ENCODE measurements around the gene IL11.

Gene IL11

DNA sequence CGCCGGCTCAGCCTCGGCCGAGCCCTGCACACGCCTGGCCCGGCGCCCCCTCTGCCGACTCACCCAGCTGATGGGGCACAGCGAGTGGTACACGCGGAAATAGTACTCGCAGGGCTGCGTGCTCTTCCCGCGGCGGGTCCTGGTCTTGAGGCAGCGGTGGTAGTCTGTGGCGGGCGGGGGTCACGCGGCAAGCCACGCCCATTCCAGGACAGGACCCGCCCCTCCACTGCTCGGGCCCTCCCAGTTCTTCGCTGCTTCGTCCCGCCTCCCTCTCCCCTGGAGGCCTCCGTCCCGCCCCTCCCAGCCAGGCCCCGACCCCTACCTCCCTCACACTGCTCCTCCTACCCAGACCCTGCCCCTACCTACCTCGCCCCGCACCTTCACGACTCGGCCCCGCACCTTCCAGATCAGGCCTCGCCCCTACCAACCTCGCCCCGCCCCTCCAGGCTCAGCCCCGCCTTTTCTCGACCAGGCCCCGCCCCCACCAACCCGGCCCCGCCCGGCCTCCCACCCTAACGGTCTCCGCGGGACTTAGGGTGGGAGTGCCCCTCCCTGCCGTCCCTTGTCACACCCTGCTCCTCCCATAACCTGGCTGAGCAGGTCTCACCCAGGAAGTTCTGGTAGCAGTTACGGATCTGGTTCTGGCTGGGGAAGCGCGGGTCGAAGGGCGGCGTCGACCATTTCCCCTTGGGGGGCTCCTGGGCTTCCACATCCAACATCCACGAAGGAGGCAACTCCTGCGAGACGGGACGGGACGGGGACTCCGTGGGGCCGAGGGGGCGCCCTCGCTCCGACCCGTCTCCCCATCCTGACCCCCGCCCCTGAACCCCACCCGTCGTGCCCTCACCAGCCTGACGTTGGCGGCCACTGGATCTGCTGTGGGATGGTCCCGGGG, 16.2 kb downstream of the IL11 start:
- in situ Hi-C loops (cut with MboI; ENCODE audit: low sequenced_read_pairs): no loop called here

DNA sequence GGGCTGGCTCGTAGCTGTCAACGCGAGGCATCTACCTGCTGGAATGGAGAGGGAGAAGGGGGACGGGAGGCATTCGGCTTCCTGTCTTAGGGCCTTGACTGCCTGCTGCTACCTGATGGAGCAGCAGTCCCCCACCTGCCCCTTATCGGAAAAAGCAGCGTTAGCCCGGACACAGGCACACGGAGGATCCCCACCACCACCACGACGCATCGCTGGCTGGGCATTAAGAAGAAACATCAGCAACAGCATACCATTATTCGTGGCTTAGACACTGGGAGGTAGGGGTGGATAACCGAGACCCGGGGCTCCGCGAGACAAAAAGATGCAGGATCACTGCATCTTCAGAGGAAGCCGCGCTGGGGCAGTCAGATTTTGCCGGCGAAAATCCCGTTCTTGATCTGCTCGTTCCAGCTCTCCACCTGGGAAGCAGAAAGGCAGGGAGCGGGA, 16.9 kb downstream of the IL11 start:
- in situ Hi-C loops (cut with MboI; ENCODE audit: low sequenced_read_pairs): no loop called here

DNA sequence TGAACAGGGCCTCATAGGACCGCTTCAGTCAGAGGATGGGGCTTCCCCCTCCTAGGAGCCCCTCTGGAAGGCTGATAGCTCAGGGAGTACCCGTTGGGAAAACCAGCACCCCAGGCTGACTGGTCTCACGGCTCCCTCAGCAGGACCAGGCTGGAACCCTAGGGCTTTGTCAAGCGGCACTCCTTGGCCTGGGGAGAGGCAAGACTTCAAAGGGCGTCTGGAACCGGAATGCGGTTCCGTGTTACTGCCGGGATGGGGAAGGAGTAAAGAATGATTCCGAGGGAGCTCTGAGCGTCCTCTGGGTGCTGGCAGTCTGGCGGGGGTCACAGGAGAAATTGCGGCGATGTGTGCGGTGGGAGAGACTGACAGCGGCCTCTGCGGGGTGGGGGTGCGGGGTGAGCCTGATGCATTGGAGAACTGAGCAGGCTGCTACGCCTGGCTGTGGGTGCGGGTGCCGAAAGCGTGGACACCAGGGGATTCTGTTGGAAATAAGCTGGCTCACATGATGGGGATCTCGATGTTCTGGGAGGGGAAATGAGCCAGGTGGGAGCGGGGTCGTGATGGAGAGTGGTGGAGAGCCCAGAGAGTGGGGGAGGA, 17.6 kb downstream of the IL11 start:
- in situ Hi-C loops (cut with MboI; ENCODE audit: low sequenced_read_pairs): no loop called here

DNA sequence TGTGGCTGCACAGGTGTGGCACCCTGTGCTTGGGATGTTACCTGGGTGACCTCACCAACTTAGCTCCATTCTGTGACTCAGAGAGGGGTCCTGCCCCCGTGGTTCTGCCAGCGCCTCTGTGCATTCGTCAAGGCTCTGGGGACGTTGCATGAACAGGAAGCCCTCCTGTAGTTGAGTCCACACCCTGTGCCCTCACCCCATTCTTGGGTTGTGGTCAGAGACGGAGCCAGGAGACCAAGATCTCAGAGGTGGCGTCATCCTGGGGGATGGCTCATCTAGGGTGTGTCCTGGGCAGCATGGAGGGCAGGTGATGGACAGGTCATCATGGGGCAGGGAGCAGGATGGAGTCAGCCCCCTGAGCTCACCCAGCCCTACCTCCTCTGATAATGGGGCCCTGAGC, 18.2 kb downstream of the IL11 start:
- in situ Hi-C loops (cut with MboI; ENCODE audit: low sequenced_read_pairs): no loop called here

DNA sequence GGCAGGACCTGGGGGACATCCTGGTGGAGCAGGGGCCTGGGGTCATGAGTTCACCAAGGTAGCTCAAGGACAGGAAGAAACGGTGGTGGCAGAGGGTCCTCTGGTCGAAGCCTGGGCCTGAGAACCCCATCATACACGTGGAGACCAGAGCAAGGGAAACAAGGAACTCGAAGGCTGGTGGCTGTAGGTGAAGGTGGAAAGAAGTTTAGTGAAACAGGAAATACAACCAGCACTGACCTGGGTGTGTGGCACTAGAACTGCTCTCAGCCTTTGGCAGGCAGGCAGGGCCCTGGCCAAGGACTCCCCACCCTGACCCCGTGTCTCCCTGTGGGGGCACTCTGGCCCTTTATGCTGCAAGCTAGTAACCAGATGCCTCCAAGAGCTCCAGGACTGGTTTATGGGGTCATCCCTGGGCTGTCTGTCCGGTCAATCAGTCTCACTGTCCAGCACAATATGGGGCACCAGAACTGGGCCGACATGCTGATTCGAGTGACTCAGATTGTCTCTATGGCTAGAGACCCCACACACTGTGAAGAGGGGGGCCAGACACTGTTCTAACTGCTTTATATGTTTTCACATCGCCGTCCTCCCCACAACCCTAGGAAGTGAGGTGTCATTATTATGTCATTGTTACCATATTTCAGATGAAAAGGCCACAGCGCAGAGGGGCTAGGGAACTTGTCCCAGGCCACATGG, 19.5 kb downstream of the IL11 start:
- in situ Hi-C loops (cut with MboI; ENCODE audit: low sequenced_read_pairs): no loop called here

DNA sequence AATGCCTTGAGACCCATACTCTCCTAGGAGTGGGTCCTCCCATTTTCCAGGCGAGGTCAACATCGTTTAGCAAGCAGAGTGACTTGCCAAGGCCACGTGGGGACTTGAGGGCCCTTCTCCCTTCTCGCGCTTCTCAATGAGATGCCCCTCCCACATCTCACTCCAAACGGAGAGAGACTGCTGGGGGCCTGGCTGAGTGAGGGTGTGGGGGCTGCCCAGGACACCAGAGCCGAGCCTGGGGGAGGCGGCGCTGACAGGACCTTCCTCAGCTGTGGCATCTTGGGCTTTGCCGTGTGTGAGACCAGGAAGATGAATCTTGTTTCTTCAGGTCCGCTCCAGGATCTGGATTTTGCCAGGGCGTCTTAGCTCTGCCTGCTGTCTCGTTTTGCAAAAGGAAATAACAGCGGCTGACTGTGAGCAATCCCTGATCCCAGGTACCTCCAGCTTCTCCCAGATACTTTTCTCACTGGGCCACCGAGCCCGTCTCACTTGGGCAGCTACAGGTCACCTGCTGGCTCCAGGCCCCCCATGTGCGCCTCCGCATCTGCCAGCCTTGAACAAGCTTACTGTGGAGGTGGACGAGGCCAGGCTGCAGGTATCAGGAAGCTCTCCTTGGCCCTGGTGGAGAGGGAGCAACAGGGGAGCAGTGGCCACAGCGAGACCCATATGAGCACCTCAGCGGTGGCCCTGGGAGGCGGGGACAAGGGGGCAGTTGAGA, 21.8 kb downstream of the IL11 start:
- in situ Hi-C loops (cut with MboI; ENCODE audit: low sequenced_read_pairs): no loop called here

DNA sequence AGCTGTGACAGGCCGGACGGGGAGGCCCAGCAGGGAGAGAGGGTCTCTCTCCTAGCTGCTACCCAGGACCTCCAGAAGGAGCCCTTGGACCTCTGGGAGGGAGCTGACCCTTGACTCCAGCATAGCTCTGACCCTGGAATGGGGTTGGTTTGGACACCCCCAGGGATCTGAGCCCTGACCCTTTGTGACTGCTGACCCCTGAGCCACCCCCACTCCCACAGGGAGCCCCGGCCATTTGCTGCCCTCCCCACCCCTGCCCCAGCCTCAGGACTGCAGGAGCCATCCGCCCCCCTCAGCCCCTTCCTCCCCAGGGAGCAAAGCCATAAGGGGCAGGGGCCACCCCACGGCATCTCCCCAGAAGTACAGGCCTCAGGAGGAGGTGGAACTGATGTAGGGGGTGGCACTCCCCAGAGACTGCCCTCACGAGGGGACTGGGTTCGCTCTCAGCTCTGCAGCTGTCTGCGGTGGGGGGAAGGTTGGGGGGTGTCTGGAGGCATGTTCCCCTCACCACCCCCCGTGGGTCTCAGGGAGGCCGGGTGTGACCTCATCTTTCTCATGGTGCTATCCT, 22.7 kb downstream of the IL11 start:
- in situ Hi-C loops (cut with MboI; ENCODE audit: low sequenced_read_pairs): no loop called here

DNA sequence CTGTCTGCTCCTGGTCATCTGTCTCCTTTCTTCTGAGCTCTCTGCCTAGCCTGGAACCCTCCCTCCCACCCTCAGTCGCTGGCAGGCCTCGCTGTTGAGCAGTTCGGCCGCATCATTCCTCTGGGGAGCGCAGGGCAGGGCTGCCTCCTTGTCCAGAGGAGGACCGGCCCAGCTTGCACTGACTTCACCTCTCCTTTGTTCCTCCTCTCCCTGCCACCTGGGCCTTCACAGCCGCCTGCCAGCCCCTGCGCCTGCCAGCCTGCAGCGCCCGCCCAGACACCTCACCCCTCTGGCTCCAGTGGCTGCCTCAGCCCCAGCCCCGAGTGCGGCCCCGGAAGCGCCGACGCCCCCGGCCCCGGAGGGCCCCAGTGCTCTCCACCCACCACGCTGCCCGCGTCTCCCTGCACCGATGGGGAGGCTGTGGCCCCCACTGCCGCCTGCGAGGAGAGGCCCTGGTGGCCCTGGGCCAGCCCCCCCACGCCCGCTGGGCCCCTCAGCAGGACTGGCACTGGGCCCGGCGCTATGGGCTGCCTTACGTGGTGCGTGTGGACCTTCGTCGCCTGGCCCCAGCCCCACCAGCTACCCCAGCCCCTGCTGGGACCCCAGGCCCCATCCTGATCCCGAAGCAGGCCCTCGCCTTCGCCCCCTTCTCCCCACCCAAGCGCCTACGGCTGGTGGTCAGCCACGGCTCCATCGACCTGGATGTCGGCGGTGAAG, 23.4 kb downstream of the IL11 start:
- in situ Hi-C loops (cut with MboI; ENCODE audit: low sequenced_read_pairs): no loop called here

DNA sequence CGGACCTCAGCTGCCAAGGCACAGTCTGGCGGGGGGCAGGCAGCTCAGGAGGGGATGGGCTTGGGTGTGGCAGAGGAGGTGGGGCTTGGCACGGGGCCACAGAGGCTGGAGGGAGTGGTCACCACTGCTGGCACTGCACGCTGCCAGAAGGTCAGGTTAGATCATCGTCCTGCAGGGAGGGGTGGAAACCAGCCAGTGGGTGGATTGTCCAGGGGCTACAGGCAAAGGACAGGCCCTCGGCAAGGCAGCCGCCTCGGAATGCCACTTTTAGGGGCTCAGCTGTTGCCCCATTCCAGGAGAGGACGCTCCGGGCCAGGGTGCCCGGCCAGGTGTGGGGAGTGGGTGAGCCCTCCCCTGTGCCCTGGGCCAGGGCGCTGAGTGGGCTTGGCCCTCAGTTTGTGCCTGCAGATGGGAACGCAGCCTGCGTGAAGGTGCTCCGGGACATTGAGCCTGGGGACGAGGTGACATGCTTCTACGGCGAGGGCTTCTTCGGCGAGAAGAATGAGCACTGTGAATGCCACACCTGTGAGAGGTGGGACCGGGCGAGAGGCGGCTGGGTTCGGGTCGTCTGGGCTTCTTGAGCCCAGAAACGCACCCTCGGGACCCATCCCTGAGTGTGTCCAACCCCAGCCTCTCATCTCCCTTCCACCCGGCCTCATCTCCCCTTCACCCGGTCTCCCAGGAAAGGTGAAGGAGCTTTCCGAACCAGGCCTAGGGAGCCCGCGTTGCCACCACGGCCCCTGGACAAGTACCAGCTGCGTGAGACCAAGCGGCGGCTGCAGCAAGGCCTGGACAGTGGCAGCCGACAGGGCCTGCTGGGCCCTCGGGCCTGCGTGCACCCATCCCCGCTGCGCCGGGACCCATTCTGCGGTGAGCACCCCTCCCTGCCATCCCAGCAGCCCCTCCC, 24.2 kb downstream of the IL11 start:
- in situ Hi-C loops (cut with MboI; ENCODE audit: low sequenced_read_pairs): no loop called here

DNA sequence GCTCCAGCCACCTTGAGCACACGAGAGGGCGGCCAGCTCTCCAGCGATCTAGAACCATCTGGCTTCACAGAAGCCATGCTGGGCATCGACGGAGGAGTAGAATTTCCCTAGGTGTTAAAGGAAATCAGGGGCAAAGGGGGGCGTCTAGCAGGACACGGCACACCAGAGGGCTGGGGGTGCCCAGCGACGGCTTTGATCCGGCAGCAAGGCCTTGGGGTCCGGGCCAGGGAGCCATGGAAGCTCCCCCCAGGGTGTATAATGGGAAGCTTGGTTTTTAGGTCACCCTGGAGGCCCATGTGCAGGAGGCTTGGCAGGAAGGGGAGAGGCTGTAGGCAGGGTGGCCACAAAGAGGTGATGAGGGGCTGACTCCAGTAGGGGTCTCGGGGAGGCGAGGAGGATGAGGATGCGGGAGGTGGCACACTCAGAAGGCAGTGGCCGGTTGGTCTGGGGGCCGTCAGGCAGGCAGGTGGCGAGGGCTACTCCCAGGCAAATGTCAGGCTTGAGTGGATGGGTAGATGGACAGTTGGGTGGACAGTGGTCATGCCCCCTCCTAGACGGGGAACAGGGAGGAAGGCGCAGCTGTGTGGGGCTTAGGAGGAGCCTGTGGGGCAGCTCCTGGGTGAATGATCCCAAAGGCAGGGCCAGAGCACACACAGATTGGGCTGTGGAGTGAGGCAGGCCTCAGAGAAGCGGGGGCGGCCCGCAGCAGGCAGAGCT, 25.0 kb downstream of the IL11 start:
- in situ Hi-C loops (cut with MboI; ENCODE audit: low sequenced_read_pairs): no loop called here

DNA sequence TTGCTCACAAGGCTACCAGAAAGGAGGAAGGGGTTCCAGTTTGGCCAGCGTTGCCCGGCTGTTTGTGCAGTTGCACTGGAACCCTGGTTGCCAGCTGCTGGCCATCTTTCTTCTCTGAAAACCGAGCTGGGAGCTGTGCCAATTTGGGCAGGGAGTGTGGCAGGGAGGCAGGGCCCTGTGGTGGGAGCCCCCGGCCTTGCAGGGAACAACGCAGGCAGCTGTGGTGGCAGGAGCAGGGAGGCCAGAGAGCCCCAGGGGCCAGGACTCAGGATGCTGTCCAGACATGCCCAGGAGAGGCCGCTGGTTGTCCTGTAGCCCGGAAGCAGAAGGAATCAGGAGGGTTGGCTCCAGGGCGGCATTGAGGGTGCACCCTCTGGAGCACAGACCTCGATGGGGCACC, 25.8 kb downstream of the IL11 start:
- in situ Hi-C loops (cut with MboI; ENCODE audit: low sequenced_read_pairs): no loop called here

DNA sequence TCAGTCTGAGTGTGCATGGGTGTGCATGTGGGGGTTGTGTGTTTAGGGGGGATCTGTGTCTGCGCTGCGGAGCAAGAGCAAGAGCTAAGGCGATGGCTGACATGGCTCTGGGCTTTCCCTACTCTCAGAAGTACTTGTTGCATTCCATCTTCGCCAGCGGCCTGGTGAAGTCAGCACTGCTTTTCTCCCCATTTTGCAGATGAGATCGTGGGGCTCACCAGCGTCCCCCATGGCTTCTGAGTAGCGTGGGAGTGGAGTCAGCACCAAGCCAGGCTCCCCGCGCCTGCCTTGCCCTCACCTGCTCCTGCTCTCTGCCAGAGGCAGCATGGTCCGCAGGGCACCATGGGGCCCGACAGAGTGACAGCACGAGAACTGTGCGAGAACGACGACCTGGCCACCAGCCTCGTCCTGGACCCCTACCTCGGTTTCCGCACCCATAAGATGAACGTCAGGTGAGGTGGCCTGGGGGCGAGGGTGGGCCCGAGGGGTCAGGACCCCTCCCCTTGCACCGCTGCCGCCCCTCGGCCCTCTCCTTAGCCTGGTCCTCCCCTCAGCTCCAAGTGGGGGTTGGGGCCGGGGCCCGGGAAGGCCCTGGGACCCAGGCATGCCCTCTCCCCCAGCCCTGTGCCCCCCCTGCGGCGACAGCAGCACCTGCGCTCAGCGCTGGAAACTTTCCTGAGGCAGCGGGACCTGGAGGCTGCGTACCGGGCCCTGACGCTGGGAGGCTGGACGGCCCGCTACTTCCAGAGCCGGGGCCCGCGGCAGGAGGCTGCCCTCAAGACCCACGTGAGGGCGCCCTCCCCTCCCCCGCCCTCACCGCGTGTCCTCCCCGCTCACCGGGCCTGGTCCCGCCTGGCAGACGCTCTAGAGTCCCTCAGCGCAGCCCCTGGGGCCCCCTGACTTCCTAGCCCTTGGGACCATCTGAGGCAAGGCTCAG, 28.4 kb downstream of the IL11 start:
- in situ Hi-C loops (cut with MboI; ENCODE audit: low sequenced_read_pairs): no loop called here

DNA sequence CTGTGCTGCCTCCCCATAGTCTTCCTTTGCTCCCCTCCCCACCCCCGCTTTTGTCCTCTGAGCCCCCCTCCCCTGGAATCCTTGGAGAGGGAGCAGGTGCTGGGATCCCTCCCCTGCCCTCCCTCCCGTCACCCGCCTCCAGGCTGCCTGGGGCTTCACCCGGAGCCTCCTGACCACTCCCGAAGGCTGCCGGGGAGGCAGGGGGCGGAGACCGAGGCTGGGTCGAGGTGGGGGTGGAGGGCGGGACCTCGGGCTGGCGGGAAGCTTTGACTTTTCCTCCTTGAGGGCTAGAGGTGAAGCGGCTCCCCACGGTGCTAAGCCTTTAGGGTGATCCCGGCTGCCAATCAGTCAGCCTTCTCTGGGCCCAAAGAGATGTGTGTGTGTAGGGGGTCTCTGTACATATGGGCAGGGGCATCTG, 29.1 kb downstream of the IL11 start:
- in situ Hi-C loops (cut with MboI; ENCODE audit: low sequenced_read_pairs): no loop called here

DNA sequence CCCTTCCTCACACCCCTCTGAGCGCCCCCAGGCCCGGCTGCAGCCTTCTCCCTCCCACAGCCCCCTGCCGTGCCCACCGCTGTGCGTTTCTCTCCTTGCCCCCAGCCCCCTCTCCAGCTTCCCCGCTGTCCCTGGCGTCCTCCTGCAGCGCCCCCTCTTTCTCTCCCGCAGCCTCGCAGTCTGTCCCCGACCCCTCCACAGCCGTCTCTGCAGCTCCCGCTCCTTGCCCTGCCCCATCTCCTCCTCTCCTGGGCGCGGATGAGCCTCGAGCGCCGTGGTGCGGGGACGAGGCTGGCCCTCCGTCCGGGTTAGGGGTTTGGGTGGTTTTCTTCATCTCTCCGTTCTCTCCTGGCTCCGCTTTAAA, 29.5 kb downstream of the IL11 start:
- in situ Hi-C loops (cut with MboI; ENCODE audit: low sequenced_read_pairs): no loop called here

DNA sequence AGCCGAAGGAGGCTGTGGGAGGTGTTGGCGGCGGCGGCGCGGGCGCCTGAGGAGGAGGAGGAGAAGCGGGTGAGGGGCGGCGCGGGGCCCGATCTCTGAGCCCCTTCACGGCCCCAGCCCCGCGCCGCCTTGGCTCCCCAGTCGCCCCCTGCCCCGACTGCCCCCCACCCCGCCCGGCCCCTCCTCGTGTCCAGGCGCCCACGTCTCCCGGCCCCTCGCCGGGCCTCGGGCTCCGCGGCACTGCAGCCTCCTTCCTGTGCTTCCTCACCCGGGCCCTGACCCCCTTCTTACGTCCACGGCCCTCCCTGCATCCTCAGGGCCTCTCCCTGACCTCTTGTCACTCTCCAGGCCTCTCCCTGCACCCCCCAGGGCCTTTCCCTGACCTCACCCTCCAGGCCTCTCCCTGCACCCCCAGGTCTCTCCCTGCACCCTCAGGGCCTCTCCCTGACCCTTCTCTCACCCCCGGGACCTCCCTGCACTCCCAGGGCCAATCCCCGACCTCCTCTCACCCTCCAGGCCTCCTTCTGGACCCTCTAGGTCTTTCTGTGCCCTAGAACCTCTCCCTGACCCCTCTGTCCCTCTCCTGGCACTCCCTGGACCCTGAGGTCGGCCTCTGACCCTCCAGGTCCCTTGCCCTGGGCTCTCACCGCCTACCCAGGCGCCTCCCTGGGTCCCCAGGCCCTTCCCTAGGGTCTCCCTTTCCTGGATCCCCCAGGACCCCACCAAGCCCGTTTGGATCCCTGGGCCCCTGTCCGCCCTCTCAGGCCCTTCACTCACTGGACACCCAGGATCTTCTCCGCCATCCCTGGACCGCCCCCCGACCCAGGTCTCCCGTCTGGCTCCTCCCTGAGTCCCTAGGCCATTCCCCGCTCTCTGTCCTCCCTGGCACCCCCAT, 30.1 kb downstream of the IL11 start:
- in situ Hi-C loops (cut with MboI; ENCODE audit: low sequenced_read_pairs): no loop called here

DNA sequence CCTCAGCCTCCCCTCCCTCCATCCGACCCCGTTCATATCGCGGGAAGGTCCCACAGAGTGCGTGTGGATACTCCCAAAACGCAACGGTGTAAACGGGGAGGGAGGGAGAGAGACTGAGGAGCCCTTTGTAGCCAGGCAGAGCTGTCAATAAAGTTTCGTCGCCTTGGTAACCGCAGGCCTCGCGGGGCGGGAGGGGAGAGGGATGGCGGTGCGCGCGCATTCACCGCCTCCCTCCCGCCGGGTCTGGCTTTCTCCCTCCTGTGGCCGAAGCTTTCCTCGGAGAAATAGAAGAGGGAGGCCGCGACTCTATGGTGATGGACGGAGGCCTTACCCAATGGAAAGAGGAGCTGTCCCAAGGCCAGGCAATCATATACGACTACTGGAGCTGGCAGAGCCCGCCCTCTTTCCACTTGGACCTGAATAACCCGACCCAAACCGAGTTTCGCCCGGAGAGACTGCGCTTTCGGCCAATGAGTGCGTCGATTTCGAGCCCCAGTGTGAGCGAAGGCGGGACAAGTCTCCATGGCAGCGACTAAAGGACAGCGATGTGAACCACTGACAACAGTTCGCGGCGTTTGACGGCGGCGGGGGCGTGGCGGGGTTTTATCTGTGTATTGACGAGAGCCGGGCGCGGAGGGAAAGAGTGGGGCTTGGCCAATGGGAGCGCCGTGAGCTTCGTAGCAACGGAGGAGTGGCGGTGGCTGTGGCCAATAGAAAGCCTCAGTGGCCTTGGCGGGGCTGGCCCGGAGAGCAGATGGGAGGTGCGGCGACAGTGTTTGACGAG, 31.0 kb downstream of the IL11 start, which contains the start of gene KMT5C:
Gene KMT5C (plus strand): TSS at position 772 of the 784 bp plus-strand sequence. CDS start 2,061 bp downstream, outside the sequence.
- in situ Hi-C loops (cut with MboI; ENCODE audit: low sequenced_read_pairs): no loop called here

Data from hTERT RPE-1 (cell line).